Measurements from ENCODE around the gene CLDN2.

The CLDN2 gene

DNA sequence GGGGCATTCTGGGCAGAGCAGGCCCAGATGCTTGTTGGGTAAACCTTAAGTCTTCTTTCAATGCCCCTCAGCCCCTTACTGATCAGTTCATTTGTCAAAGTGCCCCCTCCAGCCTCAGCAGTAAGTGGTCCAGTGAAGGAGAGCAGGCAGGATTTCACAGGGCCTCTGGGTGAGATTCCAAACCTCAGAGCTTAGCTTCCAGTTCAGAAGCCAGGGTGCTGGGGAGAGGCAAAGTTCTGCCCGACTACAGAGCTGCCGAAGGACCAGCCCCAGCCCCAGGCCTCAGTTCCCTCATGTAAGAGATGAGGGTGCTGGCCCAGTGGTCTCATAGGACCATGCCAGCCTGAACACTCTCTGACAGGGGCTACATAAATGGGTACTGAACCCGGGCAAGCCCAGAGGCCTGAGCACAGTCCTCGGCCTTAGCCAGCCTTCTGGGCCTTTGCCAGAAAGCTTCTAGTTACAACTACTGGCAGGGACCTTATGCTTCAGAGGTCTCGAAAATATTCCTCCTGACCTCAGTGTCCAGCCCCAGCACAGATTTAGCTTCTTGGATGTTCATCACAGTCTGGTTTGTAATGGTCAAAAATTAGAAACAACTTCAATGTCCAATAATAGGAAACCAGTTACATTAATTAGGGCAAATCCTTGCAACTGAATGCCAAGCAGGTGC, 16.2 kb upstream of the CLDN2 start:
- Mint-ChIP-seq H3K27ac (no peak overlapping the region), H3K9me3 (no peaks in the 10 kb centered on the region), H3K36me3 (no peaks in the 10 kb centered on the region), H3K4me1 (no peaks in the 10 kb centered on the region), H3K27me3 (no peaks in the 10 kb centered on the region), H3K4me3 (no peak overlapping the region)

DNA sequence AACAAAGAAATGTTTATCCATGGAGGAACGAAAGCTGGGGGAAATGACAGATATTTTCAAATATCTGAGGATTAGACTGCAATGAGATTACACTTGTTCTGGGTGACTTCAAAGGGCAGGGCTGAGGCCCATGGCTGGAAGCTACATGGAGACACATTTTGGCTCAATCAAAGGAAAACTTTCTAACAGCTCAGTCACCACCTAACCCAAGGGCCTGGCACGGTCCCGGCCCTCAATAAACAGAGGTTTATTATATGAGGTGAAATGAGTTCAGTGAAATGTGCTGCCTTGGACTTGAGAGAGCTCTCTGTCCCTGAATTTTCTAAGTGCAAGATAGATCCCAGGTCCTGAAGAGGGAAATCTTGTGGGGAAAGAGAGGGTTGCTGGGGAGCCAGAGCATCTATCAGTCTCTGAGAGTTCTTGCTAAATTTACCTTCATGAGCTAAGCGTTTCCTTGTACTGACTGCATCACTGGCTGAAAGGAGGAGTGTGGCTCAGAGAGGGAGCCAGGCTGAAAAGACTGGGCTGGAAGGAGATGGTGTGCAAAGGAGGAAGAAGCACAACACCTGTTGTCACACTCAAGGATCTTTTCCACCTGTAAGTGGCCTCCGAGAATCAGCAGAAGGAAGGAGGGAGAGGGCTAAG, 15.0 kb upstream of the CLDN2 start:
- no peaks in the 10 kb centered on the region for H3K27me3 Mint-ChIP-seq
- no peaks in the 10 kb centered on the region for H3K36me3 Mint-ChIP-seq
- H3K27ac Mint-ChIP-seq, result no peak overlapping the region
- no peaks in the 10 kb centered on the region for H3K9me3 Mint-ChIP-seq
- no peaks in the 10 kb centered on the region for H3K4me1 Mint-ChIP-seq
- H3K4me3 Mint-ChIP-seq, result no peak overlapping the region

DNA sequence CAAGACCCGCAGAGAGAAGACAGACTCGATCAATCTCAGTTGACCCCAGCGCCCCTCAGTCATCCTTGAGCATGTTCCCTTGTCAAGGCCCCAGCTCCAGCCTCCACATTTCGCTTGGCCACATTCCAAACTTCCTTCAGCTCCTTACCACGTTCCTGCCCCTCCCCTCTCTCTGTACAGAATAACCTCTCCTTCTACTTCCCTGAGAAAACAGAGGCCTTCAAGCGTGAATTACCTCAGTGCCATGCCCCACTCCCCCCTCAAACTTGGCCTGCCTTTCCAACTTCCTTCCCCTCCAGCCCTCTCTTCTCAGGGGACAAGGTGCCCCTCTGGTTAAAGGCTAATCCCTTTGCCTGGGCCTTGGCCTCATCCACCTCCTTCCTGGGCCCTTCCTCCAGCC, 13.8 kb upstream of the CLDN2 start:
- Mint-ChIP-seq H3K27ac (no peak overlapping the region), H3K9me3 (no peaks in the 10 kb centered on the region), H3K27me3 (no peaks in the 10 kb centered on the region), H3K4me3 (no peak overlapping the region), H3K4me1 (no peaks in the 10 kb centered on the region), H3K36me3 (no peaks in the 10 kb centered on the region)

DNA sequence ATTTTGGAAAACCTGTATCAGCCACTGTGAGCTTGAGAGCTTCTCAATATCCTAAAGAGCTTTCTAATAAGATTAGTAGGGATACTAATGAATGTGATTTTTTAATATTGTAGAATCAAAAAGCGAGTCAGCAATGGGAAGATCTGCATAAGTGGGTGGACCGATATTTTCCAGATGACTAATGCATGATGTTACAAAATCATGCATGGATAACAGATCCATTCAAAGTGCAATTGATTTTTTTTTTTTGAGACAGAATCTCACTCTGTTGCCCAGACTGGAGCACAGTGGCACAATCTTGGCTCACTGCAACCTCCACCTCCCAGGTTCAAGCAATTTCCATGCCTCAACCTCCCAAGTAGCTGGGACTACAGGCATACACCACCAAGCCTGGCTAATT, 7.3 kb upstream of the CLDN2 start:
- no peak overlapping the region for H3K27ac Mint-ChIP-seq
- H3K4me1 Mint-ChIP-seq, result peaks cover 17% of the 10 kb centered on the region
- no peaks in the 10 kb centered on the region for H3K9me3 Mint-ChIP-seq
- no peaks in the 10 kb centered on the region for H3K27me3 Mint-ChIP-seq
- H3K36me3 Mint-ChIP-seq, result no peaks in the 10 kb centered on the region
- no peak overlapping the region for H3K4me3 Mint-ChIP-seq

DNA sequence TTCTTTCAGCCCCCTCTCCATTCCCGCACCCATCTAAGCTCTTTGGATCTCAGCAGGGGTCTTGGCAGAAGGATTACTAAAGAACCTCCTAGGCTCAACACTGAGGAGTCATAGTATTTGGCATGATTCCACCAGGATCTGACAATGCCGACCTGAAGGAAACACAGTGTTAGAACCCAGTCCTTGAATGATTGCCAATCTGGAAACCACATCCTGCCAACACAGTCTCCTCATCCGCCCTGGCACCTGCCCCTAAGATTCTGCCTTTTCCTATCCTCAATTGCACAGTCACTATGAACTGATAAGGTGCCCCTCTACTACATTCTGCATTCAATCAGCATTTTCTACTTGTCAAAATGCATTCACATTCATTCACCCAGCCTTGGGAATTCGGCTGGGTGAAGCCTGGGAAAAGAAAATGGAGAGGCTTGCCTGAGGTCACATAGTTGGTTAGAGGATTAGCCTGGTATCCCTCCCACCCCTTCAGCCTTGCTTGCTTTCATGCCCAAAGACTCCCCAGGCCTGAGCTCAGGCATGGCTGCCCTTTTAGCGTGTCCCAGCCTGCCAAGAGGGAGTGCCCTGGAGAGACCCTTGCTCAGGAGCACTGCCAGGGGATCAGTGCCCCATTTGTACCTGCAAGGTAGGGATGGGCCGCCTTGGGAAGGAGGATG, 2.2 kb upstream of the CLDN2 start:
- H3K4me3 Mint-ChIP-seq, result peak overlapping the region; percentile 9

DNA sequence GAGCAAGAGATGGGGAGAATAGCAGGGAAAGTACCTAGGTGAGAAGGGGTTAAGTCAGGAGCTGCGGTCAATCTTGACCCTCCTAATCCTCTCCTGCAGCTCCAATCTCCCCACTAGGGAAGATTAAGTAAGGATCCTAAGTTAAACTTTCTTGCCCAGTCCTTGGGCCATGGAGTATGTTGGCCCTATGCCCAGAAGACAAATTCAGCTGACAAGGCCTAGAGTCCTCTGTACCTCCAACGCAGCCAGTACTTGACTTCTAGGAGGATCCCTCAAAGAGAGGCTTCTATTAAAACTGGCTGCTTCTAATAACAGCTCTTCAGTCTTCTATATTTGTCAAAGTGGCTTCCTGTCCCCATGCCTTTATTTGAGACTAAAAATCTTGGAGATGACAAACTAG, 1.4 kb downstream of the CLDN2 start:
- no peak overlapping the region for H3K4me3 Mint-ChIP-seq
- no peaks in the 10 kb centered on the region for H3K36me3 Mint-ChIP-seq
- no peaks in the 10 kb centered on the region for H3K9me3 Mint-ChIP-seq
- H3K27ac Mint-ChIP-seq, result no peak overlapping the region
- no peaks in the 10 kb centered on the region for H3K27me3 Mint-ChIP-seq
- peaks cover 19% of the 10 kb centered on the region for H3K4me1 Mint-ChIP-seq

More for the DNA sequence above, 2.2 kb upstream of the CLDN2 start:
- H3K27me3 Mint-ChIP-seq, result no peaks in the 10 kb centered on the region
- H3K27ac Mint-ChIP-seq, result no peak overlapping the region
- peaks cover 24% of the 10 kb centered on the region for H3K4me1 Mint-ChIP-seq
- no peaks in the 10 kb centered on the region for H3K9me3 Mint-ChIP-seq
- H3K36me3 Mint-ChIP-seq, result no peaks in the 10 kb centered on the region

DNA sequence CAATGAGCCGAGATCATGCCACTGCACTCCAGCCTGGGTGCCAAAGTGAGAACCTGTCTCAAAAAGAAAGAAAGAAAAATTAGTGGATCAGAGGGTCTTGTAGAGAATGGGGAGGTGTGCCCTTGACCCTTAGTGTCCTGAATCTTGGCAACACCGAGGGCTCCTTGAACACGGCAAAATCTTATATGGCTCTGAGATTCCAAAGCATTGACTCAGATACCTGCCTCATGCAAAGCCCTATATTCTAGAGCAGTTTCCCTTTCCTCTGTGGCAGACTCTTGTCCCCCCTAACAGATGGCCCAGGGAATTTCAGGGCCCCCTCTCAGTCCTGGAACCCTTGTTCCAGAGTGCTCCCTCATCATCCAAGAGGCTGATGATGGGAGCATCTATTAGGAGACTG, 6.8 kb downstream of the CLDN2 start:
- H3K9me3 Mint-ChIP-seq, result no peaks in the 10 kb centered on the region
- H3K27ac Mint-ChIP-seq, result no peak overlapping the region
- H3K36me3 Mint-ChIP-seq, result no peaks in the 10 kb centered on the region
- no peaks in the 10 kb centered on the region for H3K27me3 Mint-ChIP-seq
- H3K4me3 Mint-ChIP-seq, result no peak overlapping the region
- H3K4me1 Mint-ChIP-seq, result no peaks in the 10 kb centered on the region

DNA sequence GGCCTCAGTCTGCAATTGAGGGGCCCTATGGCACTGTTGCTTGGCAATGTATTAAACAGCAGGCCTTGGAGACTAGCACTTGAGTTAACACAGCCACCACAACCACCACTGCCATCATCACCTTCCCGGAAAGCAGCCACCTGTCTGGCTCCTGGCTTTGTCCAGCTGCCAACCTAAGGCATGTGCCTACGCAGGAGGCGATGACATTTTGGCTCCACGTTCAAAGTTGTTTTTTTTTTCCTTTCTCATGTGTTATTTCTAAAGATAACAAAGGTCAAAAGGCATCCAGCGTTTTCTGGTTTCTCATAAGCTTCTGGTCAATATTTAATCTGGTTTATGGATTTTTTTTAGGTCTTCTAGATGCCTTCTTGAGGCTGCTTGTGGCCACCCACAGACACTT, 7.5 kb downstream of the CLDN2 start:
- Mint-ChIP-seq H3K36me3 (no peaks in the 10 kb centered on the region), H3K4me3 (no peak overlapping the region), H3K27ac (no peak overlapping the region), H3K4me1 (peaks cover 2% of the 10 kb centered on the region), H3K27me3 (no peaks in the 10 kb centered on the region), H3K9me3 (no peaks in the 10 kb centered on the region)

DNA sequence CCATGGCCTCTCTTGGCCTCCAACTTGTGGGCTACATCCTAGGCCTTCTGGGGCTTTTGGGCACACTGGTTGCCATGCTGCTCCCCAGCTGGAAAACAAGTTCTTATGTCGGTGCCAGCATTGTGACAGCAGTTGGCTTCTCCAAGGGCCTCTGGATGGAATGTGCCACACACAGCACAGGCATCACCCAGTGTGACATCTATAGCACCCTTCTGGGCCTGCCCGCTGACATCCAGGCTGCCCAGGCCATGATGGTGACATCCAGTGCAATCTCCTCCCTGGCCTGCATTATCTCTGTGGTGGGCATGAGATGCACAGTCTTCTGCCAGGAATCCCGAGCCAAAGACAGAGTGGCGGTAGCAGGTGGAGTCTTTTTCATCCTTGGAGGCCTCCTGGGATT, 8.0 kb downstream of the CLDN2 start:
- H3K27ac Mint-ChIP-seq, result no peak overlapping the region
- no peaks in the 10 kb centered on the region for H3K27me3 Mint-ChIP-seq
- peaks cover 7% of the 10 kb centered on the region for H3K4me1 Mint-ChIP-seq
- no peak overlapping the region for H3K4me3 Mint-ChIP-seq
- H3K9me3 Mint-ChIP-seq, result no peaks in the 10 kb centered on the region
- no peaks in the 10 kb centered on the region for H3K36me3 Mint-ChIP-seq

DNA sequence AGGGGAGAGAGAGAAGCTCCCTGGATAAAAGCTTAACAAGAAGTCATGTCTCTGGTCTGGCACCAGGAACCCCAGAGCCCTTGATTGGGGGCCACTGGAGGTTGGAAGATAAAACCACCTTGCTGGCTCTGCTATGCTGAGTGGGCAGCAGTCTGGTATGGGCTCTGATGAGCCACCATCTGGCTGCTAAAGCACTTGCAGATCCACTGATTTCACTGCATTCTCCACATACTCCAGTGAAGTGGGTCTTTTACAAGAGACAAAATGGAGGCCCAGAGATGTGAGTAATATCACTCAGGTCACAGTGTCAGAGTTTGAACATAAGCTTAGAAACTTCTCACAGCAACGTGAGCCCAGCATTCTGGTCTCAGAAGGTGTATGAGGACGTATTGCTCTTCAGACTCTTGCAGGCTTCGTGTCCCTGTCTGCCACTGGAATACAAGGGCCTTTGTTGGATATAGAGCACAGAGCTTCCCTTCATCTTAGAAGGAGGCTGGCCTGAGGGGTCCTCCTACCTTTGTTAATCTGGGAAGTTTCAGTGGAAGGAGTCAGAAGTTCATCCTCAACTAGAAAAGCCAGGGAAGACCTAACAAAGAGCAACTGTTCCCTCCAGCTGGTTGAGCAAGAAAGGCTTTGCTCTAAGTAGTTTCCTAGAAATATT, 11.8 kb downstream of the CLDN2 start:
- Mint-ChIP-seq H3K36me3 (no peaks in the 10 kb centered on the region), H3K4me3 (no peak overlapping the region), H3K4me1 (peaks cover 14% of the 10 kb centered on the region), H3K9me3 (no peaks in the 10 kb centered on the region), H3K27ac (no peak overlapping the region), H3K27me3 (no peaks in the 10 kb centered on the region)

DNA sequence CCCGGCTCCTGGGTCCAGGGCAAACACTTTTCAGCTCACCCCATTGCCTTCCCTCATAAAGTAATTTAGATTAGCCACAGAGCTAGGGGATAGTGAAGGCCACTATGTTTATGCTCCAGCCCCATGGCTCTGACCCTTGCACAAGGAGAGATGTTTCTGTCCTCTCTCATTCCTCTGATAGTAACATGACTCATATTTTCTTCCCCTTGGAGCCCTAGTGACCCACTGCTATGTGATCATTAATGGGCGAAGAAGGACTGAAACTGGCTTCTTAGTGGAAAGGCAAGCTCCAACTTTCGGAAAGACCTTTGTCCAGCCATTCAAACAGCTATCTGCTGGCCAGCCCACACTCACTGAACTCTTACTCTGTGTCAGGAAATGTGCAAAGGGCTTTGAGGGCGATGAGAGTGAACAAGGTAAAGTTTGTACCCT, 12.3 kb downstream of the CLDN2 start:
- Mint-ChIP-seq H3K36me3 (no peaks in the 10 kb centered on the region), H3K4me3 (no peak overlapping the region), H3K27ac (peak overlapping the region; percentile 17), H3K27me3 (no peaks in the 10 kb centered on the region), H3K4me1 (peaks cover 14% of the 10 kb centered on the region), H3K9me3 (no peaks in the 10 kb centered on the region)

DNA sequence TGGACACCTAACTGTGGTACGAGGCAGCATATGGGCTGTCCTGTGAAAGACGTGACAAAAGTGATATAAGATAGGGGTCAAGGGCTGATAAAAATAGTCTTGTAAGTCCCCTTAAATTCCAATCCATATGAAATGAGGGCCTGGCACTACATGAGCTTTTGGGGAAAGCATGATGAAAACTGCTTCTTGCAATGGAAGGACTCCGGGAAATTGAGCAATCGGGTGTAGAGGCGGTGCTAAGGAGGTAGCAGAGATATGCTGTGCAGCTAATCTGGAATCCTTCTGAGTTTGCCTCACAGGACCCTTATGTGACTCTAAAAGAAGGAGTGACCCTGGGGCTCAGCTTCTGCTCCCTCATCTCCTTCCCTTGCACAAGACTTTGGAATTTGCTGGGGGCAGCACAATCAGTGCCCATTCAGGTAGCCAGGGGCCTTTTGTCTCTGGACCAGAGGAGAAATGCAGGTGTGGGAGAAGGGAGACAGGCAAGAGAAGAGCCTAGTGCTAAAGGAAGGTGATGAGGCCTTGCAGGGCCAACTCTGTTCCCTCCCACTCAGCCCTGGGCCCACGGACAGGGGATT, 12.8 kb downstream of the CLDN2 start:
- Mint-ChIP-seq H3K36me3 (no peaks in the 10 kb centered on the region), H3K27me3 (no peaks in the 10 kb centered on the region), H3K4me3 (no peak overlapping the region), H3K9me3 (no peaks in the 10 kb centered on the region), H3K4me1 (peaks cover 14% of the 10 kb centered on the region), H3K27ac (no peak overlapping the region)

DNA sequence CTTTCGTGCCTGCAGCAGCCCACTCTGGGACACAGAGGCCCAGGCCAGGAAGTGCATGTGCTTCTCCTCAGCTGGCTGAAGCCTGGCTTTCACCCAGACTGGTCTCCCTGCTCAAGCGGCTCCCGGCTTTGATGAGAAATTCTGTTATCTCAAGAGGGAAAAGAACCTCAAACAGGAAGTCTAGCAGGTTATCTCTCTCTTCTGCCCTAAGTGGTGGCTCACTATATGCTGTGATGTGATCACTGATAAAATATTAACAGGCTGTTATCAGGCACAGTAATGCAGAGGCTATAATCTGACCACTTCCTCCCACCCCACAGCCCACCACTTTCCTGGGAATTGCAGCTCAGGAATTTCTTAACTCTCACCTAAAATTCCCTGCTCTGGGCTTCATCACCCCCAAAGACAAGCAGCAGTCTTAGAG, 13.3 kb downstream of the CLDN2 start:
- peaks cover 14% of the 10 kb centered on the region for H3K4me1 Mint-ChIP-seq
- no peak overlapping the region for H3K27ac Mint-ChIP-seq
- H3K4me3 Mint-ChIP-seq, result no peak overlapping the region
- no peaks in the 10 kb centered on the region for H3K9me3 Mint-ChIP-seq
- H3K36me3 Mint-ChIP-seq, result no peaks in the 10 kb centered on the region
- no peaks in the 10 kb centered on the region for H3K27me3 Mint-ChIP-seq

DNA sequence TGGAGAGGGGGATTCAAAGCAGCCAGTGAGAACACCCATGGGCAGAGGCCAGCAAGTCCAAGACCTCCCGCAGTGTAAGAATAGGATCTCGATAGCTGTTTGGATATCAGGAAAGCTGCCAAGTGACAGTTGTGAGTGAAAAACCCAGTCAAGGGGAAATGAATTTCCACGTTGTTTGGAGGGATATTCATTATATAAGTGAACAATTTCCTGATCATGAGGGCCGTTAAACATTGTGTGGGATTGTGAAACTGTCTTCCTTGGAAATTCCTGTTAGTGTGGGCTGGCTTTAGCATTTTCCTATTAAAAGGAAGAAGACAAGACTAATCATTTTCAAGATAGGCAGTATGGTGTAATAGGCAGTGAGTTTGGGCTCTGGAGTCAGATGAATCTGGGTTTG, 15.0 kb downstream of the CLDN2 start:
- peaks cover 14% of the 10 kb centered on the region for H3K4me1 Mint-ChIP-seq
- no peak overlapping the region for H3K4me3 Mint-ChIP-seq
- no peaks in the 10 kb centered on the region for H3K9me3 Mint-ChIP-seq
- H3K36me3 Mint-ChIP-seq, result no peaks in the 10 kb centered on the region
- H3K27me3 Mint-ChIP-seq, result no peaks in the 10 kb centered on the region
- H3K27ac Mint-ChIP-seq, result no peak overlapping the region

DNA sequence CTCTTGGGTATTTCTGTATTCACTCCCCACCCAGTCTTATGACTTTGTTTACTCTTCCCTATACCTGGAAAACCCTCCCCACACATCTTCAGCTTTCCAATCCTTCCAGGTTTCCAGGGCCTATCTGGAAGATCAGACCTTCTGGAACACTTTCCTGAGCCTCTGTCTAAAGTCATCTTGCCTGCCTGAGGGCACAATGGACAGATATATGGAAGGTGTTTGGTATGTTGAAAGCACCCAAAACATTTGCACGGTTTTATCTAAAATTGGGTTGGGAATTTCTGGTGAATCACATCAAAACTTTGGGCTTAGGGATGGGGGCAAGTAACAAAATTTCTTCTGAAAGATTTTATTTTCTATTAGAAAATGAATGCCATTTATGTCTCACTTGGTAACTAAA, 16.0 kb downstream of the CLDN2 start:
- Mint-ChIP-seq H3K36me3 (no peaks in the 10 kb centered on the region), H3K4me1 (peaks cover 14% of the 10 kb centered on the region), H3K27ac (no peak overlapping the region), H3K4me3 (no peak overlapping the region), H3K9me3 (no peaks in the 10 kb centered on the region), H3K27me3 (no peaks in the 10 kb centered on the region)

DNA sequence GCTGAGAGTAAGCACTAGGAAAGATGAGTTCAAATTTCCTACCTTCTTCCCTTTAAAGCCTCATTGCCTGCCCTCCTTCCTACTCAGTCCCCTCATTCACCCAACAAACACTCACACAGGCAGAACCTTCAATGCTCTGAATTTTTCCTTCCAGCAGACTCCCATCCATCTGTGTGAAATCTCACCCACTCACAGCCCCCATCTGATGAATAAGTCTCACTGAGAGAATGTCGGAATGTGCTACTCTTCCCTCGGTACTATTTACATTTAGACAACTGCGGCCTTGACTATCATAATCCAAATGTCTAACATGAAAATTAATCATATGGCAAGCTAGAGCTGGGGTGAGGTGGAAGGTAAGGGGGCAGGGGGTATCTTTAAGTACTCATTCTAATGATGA, 19.4 kb downstream of the CLDN2 start:
- Mint-ChIP-seq H3K36me3 (peaks cover 6% of the 10 kb centered on the region), H3K27me3 (no peaks in the 10 kb centered on the region), H3K4me3 (no peak overlapping the region), H3K4me1 (no peaks in the 10 kb centered on the region), H3K27ac (no peak overlapping the region), H3K9me3 (no peaks in the 10 kb centered on the region)
